ENCODE data around the gene CNTN4. TPM values are rescaled to one million over a fixed set of nuclear protein-coding genes. Genes with fewer than 3 reads are reported as not detected.

The CNTN4 gene
- total and polyA plus RNA-seq, 5 experiments from 2014 or later, result not detected

DNA sequence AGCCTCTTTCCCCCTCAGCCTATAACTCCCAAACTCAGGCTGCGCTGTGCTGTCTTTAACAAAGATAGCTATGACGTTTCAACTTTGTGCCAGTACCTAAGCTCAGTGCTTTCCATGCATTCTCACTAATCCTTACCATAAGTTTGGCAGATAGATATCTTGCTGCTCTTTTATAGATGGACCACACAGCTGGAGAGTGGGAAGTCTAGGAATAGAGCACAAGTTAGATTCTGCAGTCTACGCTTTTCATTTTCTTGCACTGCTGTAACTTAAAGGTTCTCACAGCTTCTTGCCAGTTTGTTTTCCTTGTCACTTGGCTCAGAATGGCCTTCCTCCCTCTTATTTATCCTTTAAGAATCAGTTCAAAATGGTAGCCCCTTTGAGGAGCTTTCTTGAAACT lies 468.8 kb downstream of the CNTN4 start:
- Mint-ChIP-seq H3K9me3 (peaks cover 0 to 2% (median 0%) of the 10 kb centered on the region in 9 donors), H3K4me1 (no peaks in the 10 kb centered on the region), H3K4me3 (no peak overlapping the region), H3K36me3 (no peaks in the 10 kb centered on the region), H3K27ac (no peak overlapping the region), H3K27me3 (peaks cover 0 to 5% (median 0%) of the 10 kb centered on the region in 5 donors)
- DNase-seq (no peak), ATAC-seq (no peak)
- POLR2A ChIA-PET, result no interaction called here

DNA sequence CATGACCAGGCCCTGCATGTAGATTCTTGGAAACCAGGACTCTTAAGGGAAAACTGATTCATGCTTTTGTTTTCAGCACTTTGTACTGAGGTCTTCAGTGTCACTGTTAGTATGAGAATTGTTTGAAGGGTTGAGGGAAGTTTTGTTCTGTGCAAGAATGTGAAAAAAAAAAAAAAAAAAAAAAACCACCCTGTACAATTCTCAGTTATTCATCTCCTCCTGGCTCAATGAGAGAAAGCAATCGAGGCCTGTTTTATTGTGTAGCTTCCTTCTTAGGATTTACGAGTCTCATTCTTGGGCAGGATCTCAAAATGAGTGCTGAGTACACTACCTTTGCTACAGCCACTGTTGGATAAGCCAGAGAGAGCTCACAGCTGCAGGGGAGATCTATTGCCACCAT lies 469.5 kb downstream of the CNTN4 start:
- Mint-ChIP-seq H3K27me3 (peaks cover 0 to 5% (median 0%) of the 10 kb centered on the region in 5 donors), H3K36me3 (no peaks in the 10 kb centered on the region), H3K27ac (no peak overlapping the region), H3K4me1 (no peaks in the 10 kb centered on the region), H3K4me3 (no peak overlapping the region), H3K9me3 (peaks cover 0 to 2% (median 0%) of the 10 kb centered on the region in 9 donors)
- ATAC-seq, result no peak
- POLR2A ChIA-PET, result no interaction called here
- DNase-seq, result no peak

DNA sequence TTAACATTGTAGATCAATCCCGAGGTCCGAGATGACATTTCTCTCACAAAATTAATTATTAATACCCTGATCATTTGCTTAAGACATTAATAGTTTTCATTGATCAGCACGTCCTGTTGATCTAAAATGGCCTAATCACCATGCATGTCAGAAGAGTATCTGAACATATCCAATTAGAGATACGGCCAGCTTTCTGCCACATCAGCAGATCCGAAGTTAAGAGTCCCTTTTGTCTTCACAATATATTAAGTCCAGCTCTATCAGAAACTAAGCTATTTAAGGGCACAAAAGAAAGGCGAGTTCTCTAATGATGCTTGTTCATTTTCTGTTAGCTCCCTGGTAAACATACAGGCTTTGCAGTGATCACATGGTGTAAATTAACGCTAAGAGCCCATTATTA lies 470.3 kb downstream of the CNTN4 start:
- POLR2A ChIA-PET, result no interaction called here
- DNase-seq, result no peak
- Mint-ChIP-seq H3K27ac (no peak overlapping the region), H3K36me3 (no peaks in the 10 kb centered on the region), H3K4me1 (no peaks in the 10 kb centered on the region), H3K27me3 (peaks cover 0 to 5% (median 0%) of the 10 kb centered on the region in 5 donors), H3K4me3 (no peak overlapping the region), H3K9me3 (peaks cover 0 to 2% (median 0%) of the 10 kb centered on the region in 9 donors)
- ATAC-seq, result no peak

DNA sequence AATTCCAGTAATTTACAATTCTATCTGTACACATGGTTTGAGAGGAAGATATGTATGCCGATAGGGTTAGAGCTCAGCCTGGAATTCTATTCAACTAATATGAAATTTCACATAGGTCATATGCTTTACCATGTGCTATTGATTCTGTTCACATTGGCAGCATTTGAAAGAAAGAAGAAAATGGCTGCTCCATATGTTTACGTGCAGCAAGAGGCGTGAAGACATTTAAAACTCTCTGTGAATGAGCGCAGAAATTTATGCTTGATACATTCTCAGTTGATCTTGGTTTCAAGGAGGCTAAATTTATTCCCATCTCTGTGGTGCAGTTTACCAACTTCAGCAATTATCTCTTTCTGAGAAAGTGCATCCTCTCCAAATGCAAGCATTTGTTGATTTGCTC lies 478.9 kb downstream of the CNTN4 start:
- H3K4me3 Mint-ChIP-seq, result no peak overlapping the region
- POLR2A ChIA-PET, result no interaction called here
- H3K9me3 Mint-ChIP-seq, result no peaks in the 10 kb centered on the region
- H3K27ac Mint-ChIP-seq, result no peak overlapping the region
- H3K27me3 Mint-ChIP-seq, result peaks cover 0 to 11% (median 0%) of the 10 kb centered on the region in 5 donors
- DNase-seq (no peak), ATAC-seq (no peak)
- no peaks in the 10 kb centered on the region for H3K4me1 Mint-ChIP-seq
- H3K36me3 Mint-ChIP-seq, result no peaks in the 10 kb centered on the region

DNA sequence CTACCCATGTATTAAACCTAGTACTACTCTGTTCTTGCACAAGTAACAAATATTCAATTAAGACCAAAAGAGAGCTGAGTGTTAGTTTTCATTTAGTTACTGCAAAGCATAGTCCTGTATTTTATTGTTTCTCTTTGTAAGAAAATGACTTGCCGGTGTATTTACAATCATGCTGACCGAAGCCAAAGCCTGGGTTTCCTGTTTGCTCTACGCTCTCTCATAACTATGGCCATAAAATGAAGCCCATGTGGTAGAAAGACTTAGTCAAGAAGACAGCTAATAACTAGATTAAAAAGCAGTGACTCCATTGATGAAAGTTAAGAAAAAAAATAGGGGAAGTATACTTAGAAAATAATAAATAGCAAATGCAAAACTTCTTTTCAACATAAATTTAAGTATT lies 479.9 kb downstream of the CNTN4 start:
- no peak for DNase-seq
- H3K27ac Mint-ChIP-seq, result no peak overlapping the region
- H3K27me3 Mint-ChIP-seq, result peaks cover 0 to 11% (median 0%) of the 10 kb centered on the region in 5 donors
- POLR2A ChIA-PET, result no interaction called here
- H3K9me3 Mint-ChIP-seq, result no peaks in the 10 kb centered on the region
- ATAC-seq, result no peak
- no peak overlapping the region for H3K4me3 Mint-ChIP-seq
- no peaks in the 10 kb centered on the region for H3K36me3 Mint-ChIP-seq
- H3K4me1 Mint-ChIP-seq, result no peaks in the 10 kb centered on the region

GRCh38 chr3:2579206-2579605 lies 480.5 kb downstream of the CNTN4 start:
- DNase-seq, result no peak
- no peak for ATAC-seq
- no peak overlapping the region for H3K27ac Mint-ChIP-seq
- no peaks in the 10 kb centered on the region for H3K36me3 Mint-ChIP-seq
- H3K27me3 Mint-ChIP-seq, result peaks cover 0 to 11% (median 0%) of the 10 kb centered on the region in 5 donors
- no peaks in the 10 kb centered on the region for H3K9me3 Mint-ChIP-seq
- no peak overlapping the region for H3K4me3 Mint-ChIP-seq
- POLR2A ChIA-PET, result no interaction called here
- H3K4me1 Mint-ChIP-seq, result no peaks in the 10 kb centered on the region

- POLR2A ChIA-PET, result no interaction called here
- DNase-seq (no peak), ATAC-seq (no peak)
- Mint-ChIP-seq H3K4me3 (no peak overlapping the region), H3K27me3 (peaks cover 0 to 11% (median 0%) of the 10 kb centered on the region in 5 donors), H3K9me3 (peaks cover 0 to 13% (median 3%) of the 10 kb centered on the region in 9 donors), H3K4me1 (no peaks in the 10 kb centered on the region), H3K27ac (no peak overlapping the region), H3K36me3 (no peaks in the 10 kb centered on the region)
Observed at GRCh38 chr3:2583046-2583445, 484.4 kb downstream of the CNTN4 start.

GRCh38 chr3:2589336-2589969 lies 490.8 kb downstream of the CNTN4 start:
- H3K4me3 Mint-ChIP-seq, result no peak overlapping the region
- no peak for ATAC-seq
- no peaks in the 10 kb centered on the region for H3K27me3 Mint-ChIP-seq
- peaks cover 0 to 21% (median 4%) of the 10 kb centered on the region in 9 donors for H3K9me3 Mint-ChIP-seq
- H3K36me3 Mint-ChIP-seq, result no peaks in the 10 kb centered on the region
- H3K4me1 Mint-ChIP-seq, result no peaks in the 10 kb centered on the region
- POLR2A ChIA-PET, result no interaction called here
- H3K27ac Mint-ChIP-seq, result no peak overlapping the region
- DNase-seq, result no peak

GRCh38 chr3:2595486-2595885 lies 496.8 kb downstream of the CNTN4 start:
- ATAC-seq, result no peak
- POLR2A ChIA-PET, result no interaction called here
- DNase-seq, result no peak
- H3K27me3 Mint-ChIP-seq, result peaks cover 0 to 4% (median 0%) of the 10 kb centered on the region in 5 donors
- H3K27ac Mint-ChIP-seq, result no peak overlapping the region
- H3K36me3 Mint-ChIP-seq, result no peaks in the 10 kb centered on the region
- no peaks in the 10 kb centered on the region for H3K4me1 Mint-ChIP-seq
- H3K4me3 Mint-ChIP-seq, result no peak overlapping the region
- peaks cover 0 to 3% (median 0%) of the 10 kb centered on the region in 9 donors for H3K9me3 Mint-ChIP-seq

DNA sequence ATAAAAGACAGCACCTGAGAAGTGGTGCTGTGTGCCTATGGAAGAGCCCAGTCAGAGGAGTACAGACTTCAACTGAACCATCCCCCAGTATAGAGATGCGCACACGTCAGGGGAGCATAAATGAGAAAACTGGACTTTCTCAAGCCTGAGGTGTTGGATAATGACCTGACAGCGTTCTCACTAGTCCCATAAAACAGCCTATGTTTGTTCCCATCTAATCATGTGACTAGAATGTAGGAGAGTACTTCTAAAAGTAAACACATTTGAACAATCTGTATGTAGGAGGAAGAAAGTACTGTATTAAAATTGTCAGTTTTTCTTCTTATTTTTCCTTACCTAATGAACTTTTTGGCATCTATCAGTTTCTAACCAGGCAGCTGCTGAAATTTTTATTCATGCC lies 498.9 kb downstream of the CNTN4 start:
- POLR2A ChIA-PET, result no interaction called here
- no peaks in the 10 kb centered on the region for H3K36me3 Mint-ChIP-seq
- H3K9me3 Mint-ChIP-seq, result no peaks in the 10 kb centered on the region
- no peak for DNase-seq
- H3K4me3 Mint-ChIP-seq, result no peak overlapping the region
- H3K27me3 Mint-ChIP-seq, result peaks cover 0 to 4% (median 0%) of the 10 kb centered on the region in 5 donors
- H3K27ac Mint-ChIP-seq, result no peak overlapping the region
- no peak for ATAC-seq
- H3K4me1 Mint-ChIP-seq, result no peaks in the 10 kb centered on the region

DNA sequence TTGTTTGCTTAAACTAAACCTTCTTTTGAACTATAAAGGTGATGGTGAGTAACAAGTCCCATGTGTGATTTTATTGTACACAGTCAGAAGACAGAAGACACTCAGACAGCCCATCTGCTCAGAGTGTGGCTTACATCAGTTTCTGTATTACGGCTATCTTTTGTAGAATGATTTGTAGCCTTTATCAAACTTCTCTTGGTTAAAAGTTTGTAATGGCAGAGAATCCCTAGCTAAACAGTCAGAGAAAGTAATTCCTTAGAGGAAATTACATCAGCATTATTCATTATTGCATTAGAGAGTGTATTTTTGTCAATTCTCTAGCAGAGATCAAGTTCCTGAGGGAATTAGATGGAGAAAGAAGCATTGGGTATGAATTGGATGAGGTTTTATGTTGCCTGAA lies 500.8 kb downstream of the CNTN4 start:
- no peak overlapping the region for H3K27ac Mint-ChIP-seq
- peaks cover 0 to 4% (median 0%) of the 10 kb centered on the region in 5 donors for H3K27me3 Mint-ChIP-seq
- POLR2A ChIA-PET, result no interaction called here
- no peak overlapping the region for H3K4me3 Mint-ChIP-seq
- no peaks in the 10 kb centered on the region for H3K4me1 Mint-ChIP-seq
- no peaks in the 10 kb centered on the region for H3K36me3 Mint-ChIP-seq
- H3K9me3 Mint-ChIP-seq, result no peaks in the 10 kb centered on the region
- no peak for DNase-seq
- ATAC-seq, result no peak

- no peak for ATAC-seq
- no peaks in the 10 kb centered on the region for H3K9me3 Mint-ChIP-seq
Observed at GRCh38 chr3:2603692-2604289, 505.1 kb downstream of the CNTN4 start.

GRCh38 chr3:2614578-2614977 lies 515.9 kb downstream of the CNTN4 start:
- no peak overlapping the region for H3K4me3 Mint-ChIP-seq
- H3K27me3 Mint-ChIP-seq, result peaks cover 0 to 4% (median 0%) of the 10 kb centered on the region in 5 donors
- no peak overlapping the region for H3K27ac Mint-ChIP-seq
- POLR2A ChIA-PET, result no interaction called here
- peaks cover 0 to 7% (median 3%) of the 10 kb centered on the region in 9 donors for H3K9me3 Mint-ChIP-seq
- H3K36me3 Mint-ChIP-seq, result no peaks in the 10 kb centered on the region
- DNase-seq (no peak), ATAC-seq (no peak)
- H3K4me1 Mint-ChIP-seq, result no peaks in the 10 kb centered on the region

More at GRCh38 chr3:2603692-2604289, 505.1 kb downstream of the CNTN4 start:
- peaks cover 0 to 1% (median 0%) of the 10 kb centered on the region in 5 donors for H3K27me3 Mint-ChIP-seq
- DNase-seq, result no peak
- POLR2A ChIA-PET, result no interaction called here
- H3K27ac Mint-ChIP-seq, result no peak overlapping the region
- H3K4me3 Mint-ChIP-seq, result no peak overlapping the region
- H3K4me1 Mint-ChIP-seq, result no peaks in the 10 kb centered on the region
- H3K36me3 Mint-ChIP-seq, result no peaks in the 10 kb centered on the region

DNA sequence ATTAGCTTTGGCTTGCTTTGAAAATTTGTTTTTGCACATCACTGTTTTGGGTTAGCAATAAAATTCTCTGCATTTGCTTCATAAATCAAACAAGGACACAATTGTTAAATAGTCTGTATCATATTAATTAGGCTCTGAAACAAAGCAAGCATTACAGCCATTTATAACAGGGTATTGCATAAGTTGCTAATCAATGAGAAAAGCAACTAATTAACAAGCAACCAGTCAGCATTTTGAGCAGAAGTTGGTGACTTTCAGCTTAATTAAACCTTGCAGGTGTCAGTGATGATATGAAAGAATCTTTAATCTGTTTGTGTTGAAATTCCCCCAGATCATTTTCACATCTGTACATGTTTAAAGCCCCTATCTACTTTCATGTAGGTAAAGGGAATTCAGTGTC lies 516.4 kb downstream of the CNTN4 start:
- ATAC-seq (no peak), DNase-seq (no peak)
- POLR2A ChIA-PET, result no interaction called here
- peaks cover 0 to 7% (median 3%) of the 10 kb centered on the region in 9 donors for H3K9me3 Mint-ChIP-seq
- no peaks in the 10 kb centered on the region for H3K4me1 Mint-ChIP-seq
- no peaks in the 10 kb centered on the region for H3K36me3 Mint-ChIP-seq
- peaks cover 0 to 4% (median 0%) of the 10 kb centered on the region in 5 donors for H3K27me3 Mint-ChIP-seq
- no peak overlapping the region for H3K27ac Mint-ChIP-seq
- H3K4me3 Mint-ChIP-seq, result no peak overlapping the region

Measured in naive thymus-derived CD8-positive, alpha-beta T cell (primary cell).